HUES6 (cell line): ENCODE data around the gene CEP55.

Experiments
- H3K27ac ChIP-seq: 2 replicates; pipeline ENCODE4 v1.7.0; 2013; ENCODE audit warnings: low read depth, mild to moderate bottlenecking, low read length, inconsistent platforms
- H3K27me3 ChIP-seq: 2 replicates; pipeline ENCODE4 v1.6.1; 2013; ENCODE audit warnings: low read length; ENCODE audit not compliant: control insufficient read depth, insufficient read depth
- H3K36me3 ChIP-seq: 2 replicates; pipeline ENCODE4 v1.6.1; 2013; ENCODE audit warnings: low read length; ENCODE audit not compliant: control insufficient read depth, insufficient read depth
- H3K4me1 ChIP-seq: 2 replicates; pipeline ENCODE4 v1.6.1; 2013; ENCODE audit warnings: low read length; ENCODE audit not compliant: control insufficient read depth, insufficient read depth
- H3K4me3 ChIP-seq: 2 replicates; pipeline ENCODE4 v1.5.1; 2013; ENCODE audit warnings: low read depth, low read length
- H3K9ac ChIP-seq: one replicate; pipeline ENCODE4 v1.6.1; 2013; ENCODE audit warnings: mild to moderate bottlenecking, low read length
- H3K9me3 ChIP-seq: 2 replicates; pipeline ENCODE4 v1.6.1; 2013; ENCODE audit warnings: low read depth, low read length; ENCODE audit not compliant: control insufficient read depth, insufficient read depth

Gene CEP55

GRCh38 chr10:93547522-93547921 is 51.1 kb downstream of the CEP55 start:
- H3K27me3 ChIP-seq = peaks cover 3% of the 10 kb centered on the region; the same call in 1 of the 2 replicates
- H3K27ac ChIP-seq = no peak overlapping the region
- H3K4me3 ChIP-seq = no peak overlapping the region
- no peaks in the 10 kb centered on the region for H3K9me3 ChIP-seq
- no peaks in the 10 kb centered on the region for H3K36me3 ChIP-seq
- H3K9ac ChIP-seq = no peak overlapping the region
- H3K4me1 ChIP-seq = peaks cover under 1% of the 10 kb centered on the region; the same call in 1 of the 2 replicates

- Histone ChIP-seq H3K4me3 (no peak overlapping the region), H3K36me3 (no peaks in the 10 kb centered on the region)
Observed at GRCh38 chr10:93548376-93549071, 52.1 kb downstream of the CEP55 start.

GRCh38 chr10:93550606-93551005 is 54.2 kb downstream of the CEP55 start:
- no peak overlapping the region for H3K9ac ChIP-seq
- peaks cover 5% of the 10 kb centered on the region; the same call in 1 of the 2 replicates for H3K4me1 ChIP-seq
- no peak overlapping the region for H3K4me3 ChIP-seq
- H3K27me3 ChIP-seq = no peaks in the 10 kb centered on the region
- H3K9me3 ChIP-seq = no peaks in the 10 kb centered on the region
- no peaks in the 10 kb centered on the region for H3K36me3 ChIP-seq
- no peak overlapping the region for H3K27ac ChIP-seq

More at GRCh38 chr10:93548376-93549071, 52.1 kb downstream of the CEP55 start:
- Histone ChIP-seq H3K4me1 (no peaks in the 10 kb centered on the region), H3K27me3 (no peaks in the 10 kb centered on the region), H3K9me3 (no peaks in the 10 kb centered on the region), H3K27ac (no peak overlapping the region), H3K9ac (no peak overlapping the region)

GRCh38 chr10:93552780-93553179 is 56.4 kb downstream of the CEP55 start:
- Histone ChIP-seq H3K27ac (no peak overlapping the region), H3K36me3 (no peaks in the 10 kb centered on the region), H3K4me3 (no peak overlapping the region), H3K9me3 (no peaks in the 10 kb centered on the region), H3K9ac (no peak overlapping the region), H3K27me3 (no peaks in the 10 kb centered on the region), H3K4me1 (peaks cover 5% of the 10 kb centered on the region; the same call in 1 of the 2 replicates)

GRCh38 chr10:93553482-93554315 is 57.3 kb downstream of the CEP55 start:
- Histone ChIP-seq H3K36me3 (no peaks in the 10 kb centered on the region), H3K9ac (no peak overlapping the region), H3K27ac (no peak overlapping the region), H3K4me3 (no peak overlapping the region), H3K9me3 (no peaks in the 10 kb centered on the region), H3K4me1 (peaks cover 5% of the 10 kb centered on the region; the same call in 1 of the 2 replicates), H3K27me3 (peaks cover 3% of the 10 kb centered on the region; the same call in 1 of the 2 replicates)

GRCh38 chr10:93554316-93554663 is 57.9 kb downstream of the CEP55 start:
- H3K4me3 ChIP-seq = no peak overlapping the region
- H3K4me1 ChIP-seq = peaks cover 5% of the 10 kb centered on the region; the same call in 1 of the 2 replicates
- peaks cover 3% of the 10 kb centered on the region; the same call in 1 of the 2 replicates for H3K27me3 ChIP-seq
- no peaks in the 10 kb centered on the region for H3K36me3 ChIP-seq
- H3K9ac ChIP-seq = no peak overlapping the region
- H3K9me3 ChIP-seq = no peaks in the 10 kb centered on the region
- H3K27ac ChIP-seq = no peak overlapping the region

- Histone ChIP-seq H3K9me3 (no peaks in the 10 kb centered on the region), H3K4me1 (peaks cover 5% of the 10 kb centered on the region; the same call in 1 of the 2 replicates), H3K27me3 (peaks cover 3% of the 10 kb centered on the region; the same call in 1 of the 2 replicates), H3K9ac (no peak overlapping the region), H3K36me3 (no peaks in the 10 kb centered on the region), H3K27ac (no peak overlapping the region), H3K4me3 (0 out of 2 replicates have a peak overlapping the region, but pooled peaks have one; percentile 8)
Observed at GRCh38 chr10:93554760-93555432, 58.5 kb downstream of the CEP55 start.

GRCh38 chr10:93559490-93559889 is 63.1 kb downstream of the CEP55 start:
- Histone ChIP-seq H3K36me3 (no peaks in the 10 kb centered on the region), H3K9me3 (no peaks in the 10 kb centered on the region), H3K27me3 (peaks cover 28% of the 10 kb centered on the region), H3K9ac (no peak overlapping the region), H3K4me3 (no peak overlapping the region), H3K27ac (no peak overlapping the region), H3K4me1 (peaks cover 5% of the 10 kb centered on the region; the same call in 1 of the 2 replicates)

- Histone ChIP-seq H3K27ac (no peak overlapping the region), H3K9ac (no peak overlapping the region), H3K9me3 (no peaks in the 10 kb centered on the region), H3K4me3 (no peak overlapping the region), H3K36me3 (no peaks in the 10 kb centered on the region), H3K4me1 (no peaks in the 10 kb centered on the region), H3K27me3 (peaks cover 39% of the 10 kb centered on the region)
Observed at GRCh38 chr10:93560541-93560940, 64.1 kb downstream of the CEP55 start.

- H3K4me3 ChIP-seq = no peak overlapping the region
- no peaks in the 10 kb centered on the region for H3K36me3 ChIP-seq
- no peaks in the 10 kb centered on the region for H3K9me3 ChIP-seq
- H3K4me1 ChIP-seq = no peaks in the 10 kb centered on the region
- no peak overlapping the region for H3K9ac ChIP-seq
- peaks cover 85% of the 10 kb centered on the region for H3K27me3 ChIP-seq
- H3K27ac ChIP-seq = no peak overlapping the region
Observed at GRCh38 chr10:93565446-93565845, 69.0 kb downstream of the CEP55 start.
